Inflammatory macrophage treated with lipopolysaccharide for 1 hour (primary cell): ENCODE results near the gene THAP9.
"Not testable (repeated sequence)": the region's sequence is repeated elsewhere in the genome, so short reads cannot be mapped to it uniquely, and the experiment has no call there.

Experiments
- DNase-seq, 2 donors: peaks; one replicate each; pipeline ENCODE4 v3.0.0-alpha.2; 2020 to 2022

THAP9 gene

GRCh38 chr4:82893942-82894341, 6.6 kb upstream of the THAP9 start:
- no peak for DNase-seq

- DNase-seq = no peak
Observed at GRCh38 chr4:82896755-82897154, 3.8 kb upstream of the THAP9 start.

DNA sequence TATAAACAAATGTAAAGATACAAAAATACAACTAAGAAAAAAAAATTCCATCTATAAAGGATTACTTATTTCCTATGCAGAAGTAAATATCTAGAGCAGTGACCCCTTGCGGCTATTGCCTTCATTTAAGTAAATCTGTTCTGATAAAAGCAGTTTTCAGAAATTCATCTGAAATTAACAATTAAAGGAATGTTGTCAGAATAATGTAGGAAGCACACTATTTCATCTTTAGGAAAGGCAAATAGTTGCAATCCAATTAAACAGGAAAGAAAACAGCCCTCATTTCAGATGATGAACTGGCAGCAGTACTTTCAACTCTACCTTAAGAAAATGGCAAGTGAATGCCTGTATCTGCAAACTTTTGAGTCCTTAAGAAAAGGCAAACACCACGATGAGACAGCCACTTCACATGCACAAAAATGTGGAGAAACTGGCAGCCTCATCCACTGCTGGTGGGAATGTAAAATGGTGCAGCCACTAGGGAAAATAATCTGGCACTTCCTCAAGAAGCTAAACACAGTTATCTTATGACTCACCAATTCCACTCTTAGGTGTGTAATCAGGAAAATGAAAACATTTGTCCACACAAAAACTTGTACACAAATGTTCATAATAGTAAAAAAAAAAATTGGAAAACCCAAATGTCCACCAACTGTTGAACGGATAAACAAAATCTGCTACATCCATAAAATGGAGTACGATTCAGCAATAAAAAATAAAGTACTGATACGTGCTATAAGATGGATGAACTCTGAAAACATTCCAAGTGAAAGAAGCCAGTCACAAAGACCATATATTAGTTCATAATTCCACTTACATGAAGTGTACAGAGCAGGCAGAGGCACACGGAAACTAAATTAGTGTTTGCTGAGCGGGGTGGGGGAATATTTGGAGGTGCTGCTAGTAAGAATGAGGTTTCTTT, 2.0 kb upstream of the THAP9 start:
- DNase-seq = peak; percentile 30 to 48

- DNase-seq = peak; percentile 17 to 35
Observed at GRCh38 chr4:82899374-82900065, 1.0 kb upstream of the THAP9 start.

DNA sequence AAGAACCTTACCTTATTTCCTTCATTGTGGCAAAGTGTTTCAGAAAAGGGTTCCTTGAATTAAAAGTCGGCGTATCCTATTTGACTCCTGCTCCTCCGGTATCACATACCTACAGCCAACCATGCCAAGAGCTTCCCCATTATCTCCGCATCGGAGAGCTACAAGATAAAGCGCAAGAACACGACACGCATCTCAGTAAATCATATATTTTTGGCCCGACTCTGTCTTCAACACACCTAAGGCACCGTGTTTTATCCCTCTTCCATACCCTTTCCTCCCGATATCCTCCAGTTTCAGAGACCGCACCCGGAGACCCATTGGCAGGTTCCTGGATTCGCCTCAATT, 497 bp upstream of the THAP9 start:
- peak in 1 of 2 donors; percentile 24 for DNase-seq

GRCh38 chr4:82901183-82901718, 716 bp downstream of the THAP9 start:
- no peak for DNase-seq

GRCh38 chr4:82903737-82904136, 3.2 kb downstream of the THAP9 start:
- DNase-seq = peak in 1 of 2 donors; percentile 20

- peak in 1 of 2 donors; percentile 11 for DNase-seq
Observed at GRCh38 chr4:82905205-82905604, 4.7 kb downstream of the THAP9 start.

- DNase-seq = no peak
Observed at GRCh38 chr4:82906469-82906868, 5.9 kb downstream of the THAP9 start.

GRCh38 chr4:82909326-82909725, 8.8 kb downstream of the THAP9 start:
- DNase-seq = no peak

DNA sequence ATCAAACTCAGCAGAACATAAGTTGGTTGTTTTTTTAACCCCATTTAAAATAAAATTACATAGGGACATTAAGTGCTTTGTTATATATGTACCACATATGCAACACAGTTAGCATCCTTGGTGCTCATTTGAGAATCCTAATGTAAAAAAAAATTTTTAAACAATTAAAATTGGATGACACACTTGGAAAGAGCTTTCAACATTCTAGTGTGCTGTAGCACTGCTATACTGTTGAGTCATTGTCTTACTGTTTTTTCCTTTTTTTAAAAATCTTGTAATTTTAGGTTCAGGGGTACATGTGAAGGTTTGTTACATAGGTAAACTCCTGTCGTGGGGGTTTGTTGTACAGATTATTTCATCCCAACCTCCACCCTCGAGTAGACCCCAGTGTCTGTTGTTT, 12.8 kb downstream of the THAP9 start:
- no peak for DNase-seq

- DNase-seq = not testable (repeated sequence)
Observed at GRCh38 chr4:82913968-82914367, 13.4 kb downstream of the THAP9 start.

- no peak for DNase-seq
Observed at GRCh38 chr4:82918091-82918490, 17.6 kb downstream of the THAP9 start.

DNA sequence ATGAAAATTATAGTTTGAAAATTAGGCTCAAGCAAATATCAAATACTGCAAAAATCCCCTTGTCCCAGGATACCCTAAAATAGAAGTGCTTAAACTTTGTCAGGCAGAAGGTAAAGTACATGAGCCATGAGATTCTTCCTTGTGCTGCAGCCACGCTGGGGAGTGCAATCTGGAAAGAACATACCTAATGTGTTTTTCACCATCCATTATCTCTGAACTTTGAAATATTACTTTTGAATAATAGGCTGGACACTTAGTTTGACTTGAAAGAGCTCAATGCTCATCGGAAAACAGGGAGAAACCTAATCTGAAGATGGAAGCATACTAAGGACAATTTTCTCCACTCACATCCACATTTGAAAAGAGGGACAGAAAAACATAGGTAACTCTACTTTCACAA, 18.9 kb downstream of the THAP9 start:
- DNase-seq = no peak

- no peak for DNase-seq
Observed at GRCh38 chr4:82921795-82922194, 21.3 kb downstream of the THAP9 start.

DNA sequence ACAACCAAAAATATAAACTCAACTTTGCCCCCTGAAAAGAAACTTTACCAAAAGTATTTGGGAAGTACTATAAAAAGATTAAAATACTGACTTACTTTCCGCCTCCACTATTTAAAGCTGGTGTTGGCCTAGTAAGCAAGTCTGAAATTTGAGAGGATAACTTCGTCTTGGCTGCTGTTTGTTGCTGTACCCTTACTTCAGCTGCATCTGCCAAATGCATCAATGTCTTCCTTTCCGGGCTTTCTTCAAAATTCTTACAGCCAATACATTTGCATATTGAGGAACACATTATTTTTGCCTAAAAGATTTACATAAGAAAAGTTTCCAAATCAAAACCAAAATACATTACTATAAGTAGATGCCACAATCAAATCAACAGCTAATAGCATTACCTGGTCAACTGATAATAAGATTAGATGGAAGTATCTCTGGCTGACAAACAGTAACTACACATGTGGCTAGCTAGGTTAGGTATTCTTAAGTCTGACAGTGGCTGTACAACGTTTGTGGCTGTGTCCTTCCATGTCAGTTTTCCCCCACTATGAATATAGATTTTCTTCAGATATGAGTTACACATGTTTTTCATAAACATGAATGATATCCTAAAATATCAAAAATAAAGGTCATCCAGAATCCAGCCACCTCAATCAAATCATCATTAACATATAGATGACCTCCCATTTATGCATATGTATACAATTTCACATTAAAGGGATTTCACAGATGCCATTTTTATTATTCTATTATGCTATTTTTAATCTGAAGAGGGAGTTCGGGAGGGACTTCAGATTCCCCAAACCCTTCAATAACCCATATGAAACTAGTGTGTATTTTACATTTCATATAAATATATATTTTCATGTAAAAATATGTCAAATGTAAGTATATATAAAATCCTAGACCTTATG, 30.6 kb downstream of the THAP9 start:
- no peak for DNase-seq

DNA sequence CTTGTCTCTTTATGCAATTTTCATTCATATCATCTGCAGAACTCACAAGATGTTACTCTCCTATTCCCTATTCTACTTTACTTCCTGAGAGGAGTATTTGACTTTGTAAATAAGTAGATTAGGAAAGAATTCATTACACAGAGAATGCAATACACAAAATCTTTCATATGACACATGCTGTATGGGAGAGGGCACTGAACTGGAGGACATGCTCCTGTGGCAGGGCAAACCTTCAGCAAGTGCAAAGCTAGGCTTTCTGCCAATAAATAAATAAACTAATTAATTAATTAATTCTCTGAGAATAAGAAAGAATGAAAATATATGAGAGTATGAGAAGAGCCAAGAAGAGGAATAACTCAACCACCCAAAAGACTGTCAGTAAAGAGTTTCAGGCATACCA, 33.9 kb downstream of the THAP9 start:
- DNase-seq = no peak

DNA sequence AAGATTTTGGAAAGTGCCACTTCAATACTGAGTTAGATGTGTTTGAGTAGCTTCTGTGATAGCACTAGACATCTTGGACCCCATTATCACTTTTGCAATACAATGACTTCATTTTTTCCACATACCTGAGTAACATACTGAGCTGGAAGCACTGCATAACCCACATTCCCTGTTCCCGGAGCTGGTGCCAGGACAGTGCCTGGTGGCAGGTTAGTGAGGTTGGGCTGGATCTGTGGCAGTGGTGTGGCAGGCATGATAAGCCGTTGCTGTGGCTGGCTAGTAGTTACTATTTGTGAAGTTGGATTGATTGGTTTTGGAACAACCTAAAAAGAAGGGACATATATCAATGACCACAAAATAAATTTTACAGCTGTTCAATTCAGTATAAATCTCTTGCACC, 38.9 kb downstream of the THAP9 start:
- no peak for DNase-seq

- DNase-seq = no peak
Observed at GRCh38 chr4:82947498-82947897, 47.0 kb downstream of the THAP9 start.

DNA sequence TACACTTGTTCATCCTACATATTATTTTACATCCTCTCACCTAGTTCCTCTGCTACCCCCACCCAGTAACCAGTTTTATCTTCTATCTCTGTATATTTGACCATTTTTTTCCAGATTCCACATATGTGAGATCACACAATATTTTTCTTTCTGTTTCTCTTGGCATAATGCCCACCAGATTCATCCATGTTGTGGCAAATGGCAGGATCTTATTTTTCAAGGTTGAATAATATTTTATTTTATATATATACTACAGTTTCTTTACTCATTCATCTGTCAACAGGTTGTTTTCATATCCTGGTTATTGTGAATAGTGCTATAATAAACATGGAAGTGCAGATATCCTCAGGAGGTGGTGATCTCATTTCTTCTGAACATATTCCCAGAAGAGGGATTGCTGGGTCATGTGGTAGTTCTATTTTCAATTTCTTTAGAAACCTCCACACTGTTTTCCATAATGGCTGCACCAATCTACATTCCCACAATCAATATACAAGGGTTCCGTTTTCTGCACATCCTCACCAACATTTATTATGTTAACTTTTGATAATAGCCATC, 48.2 kb downstream of the THAP9 start:
- DNase-seq = no peak

DNA sequence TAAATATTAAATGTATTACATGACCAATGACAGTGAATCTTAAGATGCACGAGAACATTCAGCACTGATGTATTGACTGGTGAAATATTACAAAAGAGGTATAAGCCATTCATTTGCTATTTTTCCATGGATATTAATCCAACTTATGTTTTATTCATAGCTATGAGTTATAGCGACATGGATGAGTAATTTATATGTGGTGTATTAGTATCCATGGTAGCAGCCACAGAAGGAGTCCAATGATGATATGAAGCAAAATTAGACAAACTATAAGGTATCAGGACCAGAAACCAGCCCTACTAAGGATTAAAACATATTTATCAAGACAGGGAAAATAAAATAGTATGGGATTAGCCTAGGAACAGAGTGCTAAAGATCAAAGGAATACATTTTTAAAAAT, 50.7 kb downstream of the THAP9 start:
- no peak for DNase-seq

DNA sequence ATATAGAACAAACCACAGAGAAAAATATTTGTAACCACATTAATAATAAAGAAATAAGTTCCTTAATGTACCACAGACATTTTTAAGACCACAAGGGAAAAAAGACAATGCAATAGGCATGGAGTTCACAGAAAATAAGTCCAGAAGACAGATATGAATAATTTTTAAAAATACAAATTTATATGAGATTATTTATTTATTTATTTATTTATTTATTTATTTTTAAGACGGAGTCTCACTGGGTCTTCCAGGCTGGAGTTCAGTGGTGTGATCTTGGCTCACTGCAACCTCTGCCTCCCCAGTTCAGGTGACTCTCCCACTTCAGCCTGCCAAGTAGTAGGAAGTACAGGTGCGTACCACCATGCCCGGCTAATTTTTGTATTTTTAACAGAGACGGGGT, 53.7 kb downstream of the THAP9 start:
- no peak for DNase-seq

- DNase-seq = peak; percentile 28 to 36
Observed at GRCh38 chr4:82957045-82957444, 56.5 kb downstream of the THAP9 start.
